Superior temporal gyrus (tissue), 1 donor: ENCODE results near the gene PNLIPRP1.

Source experiments
- DNase-seq: peaks from one replicate; pipeline ENCODE4 v3.0.0-alpha.2; 2016; ENCODE audit errors: extremely low spot score

The PNLIPRP1 gene

DNA sequence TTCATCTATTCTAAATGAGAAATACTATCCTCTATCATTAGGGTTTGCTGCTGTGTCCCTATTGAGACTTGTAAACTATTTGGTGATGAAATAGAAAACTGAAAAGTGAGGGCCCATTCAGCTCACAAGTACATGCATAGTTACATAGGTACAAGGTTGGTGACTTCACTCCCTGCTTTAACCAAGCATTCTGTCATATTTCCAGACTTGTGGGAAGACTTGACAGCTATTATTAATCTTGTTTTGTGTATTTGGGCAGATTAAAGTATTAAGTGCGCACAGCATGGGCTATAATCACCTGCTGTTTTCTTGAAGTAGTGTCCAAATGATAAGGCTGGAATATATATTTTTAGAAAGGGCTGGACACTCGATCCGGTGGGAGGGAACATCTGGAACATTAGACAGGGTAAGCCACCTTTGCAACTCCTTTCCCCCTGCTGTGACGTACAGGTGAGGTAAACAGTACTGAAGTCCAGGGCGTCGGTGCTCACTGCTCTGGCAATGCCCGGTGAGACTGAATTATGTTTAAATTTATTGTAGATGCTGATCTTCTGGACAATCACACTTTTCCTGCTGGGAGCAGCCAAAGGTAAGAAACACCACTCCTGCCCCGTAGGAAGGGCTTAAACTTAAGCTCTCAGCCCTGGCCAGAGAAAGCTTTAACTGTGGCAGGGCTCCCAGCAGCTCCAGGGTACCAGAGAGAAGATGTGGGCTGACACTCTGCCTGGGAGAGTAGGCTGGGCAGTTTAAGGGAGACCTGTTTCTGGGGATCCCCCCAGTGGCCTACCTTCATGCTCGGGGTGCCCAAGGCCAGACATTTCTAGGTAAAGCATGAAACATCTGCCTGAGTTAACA, at the start of gene PNLIPRP1:
PNLIPRP1 (plus strand) TSS at position 370 of the 855 bp plus-strand sequence; CDS start at position 541, 171 bp downstream.
- DNase-seq = no peak

- no peak for DNase-seq
These were observed 48.6 kb upstream of the PNLIPRP1 start for GRCh38 chr10:116542007-116542677.

GRCh38 chr10:116545122-116545521, 45.6 kb upstream of the PNLIPRP1 start:
- DNase-seq = no peak

DNA sequence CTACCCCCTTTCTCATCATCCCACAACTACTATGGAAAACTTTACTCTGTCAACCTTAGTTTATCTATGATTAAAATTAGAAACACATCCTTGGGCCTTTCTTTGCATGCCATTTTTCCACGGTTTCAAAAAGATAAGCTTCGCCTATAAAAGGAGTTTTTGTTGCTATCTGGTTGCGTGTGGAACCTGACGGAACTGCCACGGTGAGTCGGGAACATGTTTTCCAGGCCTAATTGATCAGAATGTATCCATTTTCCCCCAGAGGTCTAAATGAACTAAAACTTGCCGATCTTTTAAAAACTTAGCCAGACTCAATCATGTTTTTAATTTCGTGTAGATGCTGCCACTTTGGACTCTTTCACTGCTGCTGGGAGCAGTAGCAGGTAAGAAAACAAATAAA, 45.0 kb upstream of the PNLIPRP1 start, which contains the start of gene PNLIP:
PNLIP (plus strand) TSS at position 176 of the 400 bp plus-strand sequence; CDS start at position 338, 162 bp downstream.
- no peak for DNase-seq

GRCh38 chr10:116548301-116548700, 42.5 kb upstream of the PNLIPRP1 start:
- DNase-seq = no peak

- DNase-seq = no peak
These were observed 37.3 kb upstream of the PNLIPRP1 start for GRCh38 chr10:116553378-116553980.

DNA sequence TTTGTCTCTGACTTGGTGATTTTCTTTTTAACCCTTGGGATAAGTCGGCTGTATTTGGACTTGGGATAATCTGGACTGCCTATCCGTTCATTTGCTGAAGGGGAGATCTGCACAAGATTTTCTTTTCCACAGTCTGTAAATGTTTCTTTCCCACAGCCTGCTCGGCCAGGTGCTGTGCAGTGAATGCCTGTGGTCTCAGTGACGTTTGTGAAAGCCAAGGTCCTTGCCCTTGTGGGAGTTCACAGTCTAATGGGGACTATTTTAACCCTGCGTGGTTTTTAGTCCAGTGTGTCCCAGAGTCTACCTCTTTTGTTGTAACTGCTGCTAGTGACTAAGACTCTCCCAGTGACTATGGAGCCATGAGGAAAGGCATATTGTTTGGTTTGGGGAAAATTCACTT, 36.1 kb upstream of the PNLIPRP1 start:
- DNase-seq = no peak

DNA sequence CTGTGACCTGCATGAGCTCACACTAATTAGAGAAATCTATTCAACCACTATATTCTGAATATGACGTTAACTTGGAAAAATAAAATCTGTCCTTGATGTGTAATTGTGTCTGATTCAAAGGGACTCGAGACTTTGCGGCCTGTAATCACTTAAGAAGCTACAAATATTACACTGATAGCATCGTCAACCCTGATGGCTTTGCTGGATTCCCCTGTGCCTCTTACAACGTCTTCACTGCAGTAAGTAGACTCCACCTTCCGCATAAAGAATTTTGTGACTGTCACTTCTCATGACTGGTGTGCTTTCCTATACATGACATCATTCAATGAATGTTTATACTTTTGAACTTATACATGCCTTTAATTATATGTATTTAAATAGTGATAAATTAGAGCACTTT, 34.9 kb upstream of the PNLIPRP1 start:
- DNase-seq = no peak

- no peak for DNase-seq
These were observed 33.4 kb upstream of the PNLIPRP1 start for GRCh38 chr10:116557305-116557880.

DNA sequence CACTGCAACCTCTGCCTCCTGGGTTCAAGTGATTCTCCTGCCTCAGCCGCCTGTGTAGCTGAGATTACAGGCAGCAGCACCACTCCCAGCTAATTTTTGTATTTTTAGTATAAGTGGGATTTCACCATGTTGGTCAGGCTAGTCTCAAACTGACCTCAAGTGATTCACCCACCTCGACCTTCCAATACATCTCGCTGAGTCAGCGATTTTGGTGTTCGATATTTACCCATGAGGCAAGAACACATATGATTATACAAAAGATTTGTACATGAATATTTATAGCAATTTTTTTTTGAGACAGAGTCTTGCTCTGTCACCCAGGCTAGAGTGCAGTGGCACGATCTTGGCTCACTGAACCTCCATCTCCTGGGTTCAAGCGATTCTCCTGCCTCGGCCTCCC, 25.2 kb upstream of the PNLIPRP1 start:
- DNase-seq = no peak

DNA sequence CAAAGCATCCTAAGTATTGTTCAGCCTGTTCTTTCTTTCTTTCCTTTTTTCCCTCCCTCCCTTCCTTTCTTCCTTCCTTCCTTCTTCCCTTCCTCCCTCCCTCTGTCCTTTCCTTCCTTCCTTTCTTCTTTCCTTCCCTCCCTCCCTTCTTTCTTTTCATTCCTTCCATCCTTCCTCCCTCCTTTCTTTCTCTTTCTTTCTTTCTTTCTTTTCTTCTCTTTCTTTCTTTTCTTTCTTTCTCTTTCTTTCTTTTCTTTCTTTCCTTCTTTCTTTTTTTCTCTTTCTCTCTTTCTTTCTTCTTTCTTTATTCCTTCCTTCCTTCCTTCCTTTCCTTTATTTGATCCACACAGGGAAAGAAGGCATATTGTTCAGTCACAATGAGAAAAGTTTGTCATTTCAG, 23.8 kb upstream of the PNLIPRP1 start:
- DNase-seq = no peak

- no peak for DNase-seq
These were observed 23.4 kb upstream of the PNLIPRP1 start for GRCh38 chr10:116567335-116567734.

DNA sequence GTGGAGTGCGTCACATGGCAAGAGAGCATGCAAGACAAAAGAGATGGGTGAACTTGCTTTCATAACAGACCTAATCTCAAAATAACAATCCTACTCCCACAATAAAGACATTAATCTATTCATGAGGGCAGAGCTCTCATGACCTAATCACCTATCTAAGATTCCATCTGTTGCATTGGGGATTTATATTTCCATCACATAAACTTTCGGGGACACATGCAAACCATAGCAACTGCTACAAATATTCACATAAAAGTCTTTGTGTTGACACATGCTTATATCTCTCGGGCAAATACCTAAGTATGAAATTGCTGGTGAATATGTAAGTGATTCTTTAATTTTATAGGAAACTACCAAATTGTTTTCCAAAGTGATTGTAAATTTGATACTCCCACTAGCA, 16.0 kb upstream of the PNLIPRP1 start:
- no peak for DNase-seq

DNA sequence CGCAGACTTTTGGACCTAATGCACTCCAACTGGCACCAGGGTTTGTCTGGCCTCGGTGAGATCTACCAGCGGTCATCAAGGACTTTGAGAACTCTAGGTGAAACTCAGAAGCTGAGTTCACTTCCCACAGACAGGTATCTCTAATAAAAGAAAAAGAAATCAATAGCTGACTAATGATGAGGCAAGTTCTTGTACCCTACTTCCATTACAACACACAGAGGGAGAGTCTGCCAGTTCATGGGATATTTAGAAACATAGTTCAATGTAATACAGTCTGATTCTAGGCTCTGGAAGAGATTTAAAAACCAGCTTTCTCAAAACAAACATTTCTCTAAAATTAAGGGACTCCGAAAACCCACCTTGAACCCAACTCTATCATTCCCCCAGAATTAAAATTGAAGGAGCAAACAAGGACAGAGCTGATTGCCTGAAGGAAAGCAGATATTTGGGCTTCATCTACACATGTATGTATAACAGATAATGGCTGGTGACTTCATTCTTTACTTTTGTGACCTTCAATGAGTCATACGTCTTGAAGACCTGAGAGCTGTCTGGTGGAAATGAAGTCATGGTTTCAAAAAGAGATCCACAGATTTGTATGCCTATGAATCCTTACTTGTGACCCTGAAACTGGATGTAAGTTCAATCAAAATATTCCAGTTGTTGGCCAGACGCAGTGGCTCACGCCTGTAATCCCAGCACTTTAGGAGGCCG, 2.7 kb upstream of the PNLIPRP1 start:
- no peak for DNase-seq

DNA sequence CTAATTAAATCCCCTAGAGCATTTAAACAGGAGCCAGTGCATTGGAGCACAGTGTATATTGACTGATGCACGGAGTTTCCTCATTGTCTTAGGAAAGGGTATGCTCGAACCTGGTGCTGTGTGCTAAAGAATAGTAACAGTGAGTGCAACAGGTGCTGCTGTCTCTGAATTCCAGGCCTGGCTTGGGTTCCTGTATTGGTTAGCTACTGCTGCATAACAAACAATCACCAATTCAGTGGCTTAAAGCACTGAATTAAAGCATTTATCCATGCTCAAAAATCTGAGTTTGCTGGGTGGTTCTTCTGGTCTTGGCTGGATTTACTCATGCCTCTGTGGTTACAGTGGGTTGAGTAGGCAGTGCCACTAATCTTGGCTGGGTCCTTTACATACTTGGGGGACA, 1.8 kb upstream of the PNLIPRP1 start:
- no peak for DNase-seq

GRCh38 chr10:116589926-116590325, 833 bp upstream of the PNLIPRP1 start:
- DNase-seq = no peak

GRCh38 chr10:116593139-116593740, 2.5 kb downstream of the PNLIPRP1 start:
- DNase-seq = no peak

DNA sequence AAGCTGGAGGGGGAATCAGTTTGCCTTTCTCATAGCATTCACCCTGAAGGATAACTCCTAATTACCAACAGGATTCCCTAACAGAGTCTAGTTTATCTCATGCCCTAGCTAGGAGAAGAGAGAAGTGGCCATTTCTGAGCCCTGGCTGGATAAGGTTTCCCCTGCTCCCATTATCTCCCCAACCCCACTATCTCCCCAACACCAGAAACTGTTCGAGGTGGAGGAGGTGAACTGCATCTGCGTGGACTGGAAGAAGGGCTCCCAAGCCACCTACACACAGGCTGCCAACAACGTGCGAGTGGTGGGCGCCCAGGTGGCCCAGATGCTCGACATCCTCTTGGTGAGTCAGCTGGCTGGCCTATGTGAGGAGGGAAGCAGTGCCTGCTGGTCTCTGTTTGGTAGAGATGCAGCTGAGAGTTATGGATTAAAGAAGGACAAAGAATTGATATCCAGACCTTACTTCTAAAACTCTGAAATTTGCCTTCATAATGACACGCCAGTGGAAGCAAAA, 3.8 kb downstream of the PNLIPRP1 start:
- no peak for DNase-seq

- no peak for DNase-seq
These were observed 5.3 kb downstream of the PNLIPRP1 start for GRCh38 chr10:116596062-116596461.

DNA sequence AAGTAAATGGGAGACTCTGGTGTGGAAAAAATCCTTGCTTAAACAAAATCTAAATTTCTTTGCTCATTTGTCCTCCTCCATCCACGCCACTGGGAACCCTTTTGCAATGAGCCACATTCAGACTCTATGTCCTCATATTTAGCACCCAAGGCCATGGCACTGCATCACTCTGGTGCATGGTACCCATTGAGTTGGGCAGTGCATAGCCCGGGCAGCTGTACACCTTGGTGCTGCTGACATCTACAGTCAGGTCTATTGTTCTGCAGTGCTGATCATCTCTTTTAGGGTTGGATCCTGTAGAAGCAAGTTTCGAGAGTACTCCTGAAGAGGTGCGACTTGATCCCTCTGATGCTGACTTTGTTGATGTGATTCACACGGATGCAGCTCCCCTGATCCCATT, 6.8 kb downstream of the PNLIPRP1 start:
- DNase-seq = no peak

DNA sequence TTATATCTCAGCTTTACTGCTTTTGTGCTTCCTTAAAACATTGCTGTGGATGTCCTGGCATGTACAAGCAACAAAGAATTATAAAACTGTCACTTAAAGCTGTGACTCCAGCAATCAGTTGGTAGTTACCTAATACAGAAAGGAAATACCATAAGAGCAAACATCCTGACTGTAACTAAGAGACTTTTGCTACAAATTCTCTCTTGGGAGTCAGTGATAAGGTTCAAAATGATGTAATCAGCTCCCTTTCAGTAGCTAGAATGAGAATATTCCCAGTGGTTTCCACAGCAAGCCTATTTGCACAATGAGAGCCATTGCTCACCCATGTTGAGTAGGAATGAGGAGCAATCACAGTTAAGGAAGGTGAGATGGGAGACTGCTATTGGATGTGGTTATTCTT, 7.6 kb downstream of the PNLIPRP1 start:
- no peak for DNase-seq
